Kasumi-1 (cell line): ENCODE data around the gene ARHGAP18.

Source experiments
- DNase-seq, 2 experiments: peaks; one replicate each; lab custom pipeline; 2025; lab: John Stamatoyannopoulos, UW

The ARHGAP18 gene

GRCh38 chr6:129709769-129710449 lies at the start of gene ARHGAP18:
ARHGAP18 (minus strand) TSS chr6:129710177; CDS start chr6:129710136, 41 bp downstream.
- DNase-seq, result peak; percentile 84 to 86

GRCh38 chr6:129755787-129756186 lies 45.8 kb upstream of the ARHGAP18 start:
- DNase-seq, result no peak

- no peak for DNase-seq
Measured at GRCh38 chr6:129754750-129755149, 44.8 kb upstream of the ARHGAP18 start.

- peak; percentile 82 to 83 for DNase-seq
Measured at GRCh38 chr6:129753422-129753821, 43.4 kb upstream of the ARHGAP18 start.

GRCh38 chr6:129751384-129751783 lies 41.4 kb upstream of the ARHGAP18 start:
- DNase-seq, result no peak

- DNase-seq, result no peak
Measured at GRCh38 chr6:129750360-129750759, 40.4 kb upstream of the ARHGAP18 start.

GRCh38 chr6:129749749-129750120 lies 39.8 kb upstream of the ARHGAP18 start:
- DNase-seq, result peak; percentile 84 to 88

- no peak for DNase-seq
Measured at GRCh38 chr6:129748901-129749748, 39.1 kb upstream of the ARHGAP18 start.

GRCh38 chr6:129748212-129748900 lies 38.4 kb upstream of the ARHGAP18 start:
- DNase-seq, result no peak

- no peak for DNase-seq
Measured at GRCh38 chr6:129747588-129748112, 37.7 kb upstream of the ARHGAP18 start.

- DNase-seq, result no peak
Measured at GRCh38 chr6:129744880-129745237, 34.9 kb upstream of the ARHGAP18 start.

- DNase-seq, result no peak
Measured at GRCh38 chr6:129744201-129744879, 34.4 kb upstream of the ARHGAP18 start.

- DNase-seq, result no peak
Measured at GRCh38 chr6:129740013-129740412, 30.0 kb upstream of the ARHGAP18 start.

- no peak for DNase-seq
Measured at GRCh38 chr6:129736105-129736504, 26.1 kb upstream of the ARHGAP18 start.

- DNase-seq, result no peak
Measured at GRCh38 chr6:129733290-129733689, 23.3 kb upstream of the ARHGAP18 start.

GRCh38 chr6:129732542-129732941 lies 22.6 kb upstream of the ARHGAP18 start:
- DNase-seq, result no peak

GRCh38 chr6:129732034-129732433 lies 22.1 kb upstream of the ARHGAP18 start:
- no peak for DNase-seq

GRCh38 chr6:129731428-129731827 lies 21.5 kb upstream of the ARHGAP18 start:
- DNase-seq, result no peak

GRCh38 chr6:129730477-129731165 lies 20.6 kb upstream of the ARHGAP18 start:
- DNase-seq, result peak; percentile 24 to 30

- DNase-seq, result no peak
Measured at GRCh38 chr6:129726650-129727049, 16.7 kb upstream of the ARHGAP18 start.

GRCh38 chr6:129725341-129725740 lies 15.4 kb upstream of the ARHGAP18 start:
- no peak for DNase-seq
